Measurements from ENCODE around the gene ING3. TPM values are rescaled to one million over a fixed set of nuclear protein-coding genes. Genes with fewer than 3 reads are reported as not detected.
A peak's percentile ranks its signal among the peaks of the same experiment; 100 is the strongest.

The ING3 gene
- total and polyA plus RNA-seq, 9 donors = 10.1 to 19.5 (median 17.0) TPM

GRCh38 chr7:120996333-120996987, 45.9 kb downstream of the ING3 start:
- intact Hi-C loops (cut with DNase I) = no loop called here
- no peaks in the 10 kb centered on the region for H3K36me3 ChIP-seq
- no peak overlapping the region for H3K4me3 ChIP-seq
- no peak for TF ChIP-seq CTCF (IDR thresholded peaks at IDR 0.05)
- TF ChIP-seq EP300 (IDR thresholded peaks at IDR 0.05) = no peak
- no peak for TF ChIP-seq POLR2A (IDR thresholded peaks at IDR 0.05)
- H3K4me1 ChIP-seq (ENCODE audit: insufficient read depth) = peaks cover 13% of the 10 kb centered on the region
- H3K27ac ChIP-seq = peak overlapping the region in 1 of 2 donors; percentile 11
- H3K27me3 ChIP-seq = no peaks in the 10 kb centered on the region
- 86 to 96% (median 93%) methylated on average over 2 of the region's 2 CpGs for WGBS, 3 donors
- H3K9me3 ChIP-seq = no peaks in the 10 kb centered on the region
- peak in 4 of 5 donors; percentile 31 to 79 (median 77) for DNase-seq

- intact Hi-C loops (cut with DNase I) = no loop called here
- peaks cover 13% of the 10 kb centered on the region for H3K4me1 ChIP-seq (ENCODE audit: insufficient read depth)
Observed at GRCh38 chr7:120996988-120997345, 46.4 kb downstream of the ING3 start.

GRCh38 chr7:120997882-120998474, 47.4 kb downstream of the ING3 start:
- no peak for TF ChIP-seq EP300 (IDR thresholded peaks at IDR 0.05)
- TF ChIP-seq POLR2A (IDR thresholded peaks at IDR 0.05) = no peak
- TF ChIP-seq CTCF (IDR thresholded peaks at IDR 0.05) = no peak
- Histone ChIP-seq H3K36me3 (no peaks in the 10 kb centered on the region), H3K27me3 (no peaks in the 10 kb centered on the region), H3K27ac (peak overlapping the region in 1 of 2 donors; percentile 76), H3K4me1 (ENCODE audit: insufficient read depth) (peaks cover 15% of the 10 kb centered on the region), H3K9me3 (no peaks in the 10 kb centered on the region), H3K4me3 (no peak overlapping the region)
- intact Hi-C loops (cut with DNase I) = no loop called here
- WGBS, 3 donors = 84 to 87% (median 87%) methylated on average over 7 of the region's 7 CpGs
- DNase-seq = no peak

More at GRCh38 chr7:120996988-120997345, 46.4 kb downstream of the ING3 start:
- no peak for TF ChIP-seq CTCF (IDR thresholded peaks at IDR 0.05)
- no peak for TF ChIP-seq EP300 (IDR thresholded peaks at IDR 0.05)
- no peak for DNase-seq
- no peak overlapping the region for H3K4me3 ChIP-seq
- H3K36me3 ChIP-seq = no peaks in the 10 kb centered on the region
- H3K27me3 ChIP-seq = no peaks in the 10 kb centered on the region
- peak overlapping the region in 1 of 2 donors; percentile 11 for H3K27ac ChIP-seq
- no peaks in the 10 kb centered on the region for H3K9me3 ChIP-seq

- DNase-seq = no peak
- no peaks in the 10 kb centered on the region for H3K27me3 ChIP-seq
- no peak for TF ChIP-seq EP300 (IDR thresholded peaks at IDR 0.05)
- TF ChIP-seq CTCF (IDR thresholded peaks at IDR 0.05) = no peak
- TF ChIP-seq POLR2A (IDR thresholded peaks at IDR 0.05) = no peak
- 45 to 64% (median 54%) methylated on average over 1 of the region's 1 CpG for WGBS, 3 donors
- peaks cover 15% of the 10 kb centered on the region for H3K4me1 ChIP-seq (ENCODE audit: insufficient read depth)
- H3K36me3 ChIP-seq = no peaks in the 10 kb centered on the region
- intact Hi-C loops (cut with DNase I) = no loop called here
- H3K4me3 ChIP-seq = no peak overlapping the region
- H3K27ac ChIP-seq = peak overlapping the region in 1 of 2 donors; percentile 76
- no peaks in the 10 kb centered on the region for H3K9me3 ChIP-seq
Observed at GRCh38 chr7:120998520-120998919, 47.9 kb downstream of the ING3 start.

Data from ovary (tissue), 9 donors.